NK-92 (cell line): ENCODE data around the gene SPART.
"Not testable (repeated sequence)": the region's sequence is repeated elsewhere in the genome, so short reads cannot be mapped to it uniquely, and the experiment has no call there.

Experiments
- DNase-seq: peaks from one replicate; lab custom pipeline; 2025; ENCODE audit not compliant: unreplicated experiment; lab: John Stamatoyannopoulos, UW

SPART gene

GRCh38 chr13:36354842-36355623 is 8.8 kb upstream of the SPART start:
- DNase-seq: no peak

- DNase-seq: no peak
Measured at GRCh38 chr13:36353001-36353400, 6.8 kb upstream of the SPART start.

GRCh38 chr13:36352350-36352749 is 6.2 kb upstream of the SPART start:
- DNase-seq: no peak

- DNase-seq: no peak
Measured at GRCh38 chr13:36347531-36348210, 1.5 kb upstream of the SPART start.

GRCh38 chr13:36345438-36346221 is 564 bp downstream of the SPART start:
- DNase-seq: no peak

GRCh38 chr13:36344886-36345437 is 1.2 kb downstream of the SPART start:
- DNase-seq: no peak

GRCh38 chr13:36344173-36344572 is 2.0 kb downstream of the SPART start:
- DNase-seq: no peak

- DNase-seq: no peak
Measured at GRCh38 chr13:36343766-36344165, 2.4 kb downstream of the SPART start.

- no peak for DNase-seq
Measured at GRCh38 chr13:36342715-36343114, 3.5 kb downstream of the SPART start.

GRCh38 chr13:36341718-36342117 is 4.5 kb downstream of the SPART start:
- DNase-seq: no peak

GRCh38 chr13:36339600-36340155 is 6.5 kb downstream of the SPART start:
- DNase-seq: no peak

- DNase-seq: no peak
Measured at GRCh38 chr13:36337938-36338641, 8.1 kb downstream of the SPART start.

- DNase-seq: no peak
Measured at GRCh38 chr13:36332986-36333385, 13.2 kb downstream of the SPART start.

GRCh38 chr13:36332255-36332654 is 13.9 kb downstream of the SPART start:
- not testable (repeated sequence) for DNase-seq

GRCh38 chr13:36331280-36331679 is 14.9 kb downstream of the SPART start:
- no peak for DNase-seq

GRCh38 chr13:36329361-36329760 is 16.8 kb downstream of the SPART start:
- no peak for DNase-seq

- DNase-seq: no peak
Measured at GRCh38 chr13:36328821-36329220, 17.4 kb downstream of the SPART start.

- no peak for DNase-seq
Measured at GRCh38 chr13:36325912-36326311, 20.3 kb downstream of the SPART start.

GRCh38 chr13:36324881-36325280 is 21.3 kb downstream of the SPART start:
- not testable (repeated sequence) for DNase-seq

- no peak for DNase-seq
Measured at GRCh38 chr13:36323951-36324566, 22.1 kb downstream of the SPART start.
